Stimulated activated naive CD8-positive, alpha-beta T cell treated with anti-CD3 and anti-CD28 coated beads, Interleukin-15, Interleukin-2, amounts not matched to agents 100 U/mL and 50 U/mL, for 24 hours (primary cell): ENCODE measurements around the gene DOCK3.
"Not testable (repeated sequence)": the region's sequence is repeated elsewhere in the genome, so short reads cannot be mapped to it uniquely, and the experiment has no call there.

Experiments used
- ATAC-seq: fragments of 150-1000 bp; cut with Tn5 transposase; one replicate; pipeline ENCODE4 v1.10.0; 2021
- DNase-seq: peaks from one replicate; pipeline ENCODE4 v3.0.0; 2021

DOCK3 gene

GRCh38 chr3:51100536-51100851, 425.8 kb downstream of the DOCK3 start:
- DNase-seq (no peak), ATAC-seq (no peak)

- no peak for ATAC-seq
- no peak for DNase-seq
These were observed 427.7 kb downstream of the DOCK3 start for GRCh38 chr3:51102396-51102795.

- ATAC-seq (no peak), DNase-seq (no peak)
These were observed 431.6 kb downstream of the DOCK3 start for GRCh38 chr3:51106242-51106876.

- DNase-seq (no peak), ATAC-seq (no peak)
These were observed 435.9 kb downstream of the DOCK3 start for GRCh38 chr3:51110586-51110985.

- ATAC-seq (no peak), DNase-seq (no peak)
These were observed 448.2 kb downstream of the DOCK3 start for GRCh38 chr3:51122944-51123343.

- DNase-seq (no peak), ATAC-seq (no peak)
These were observed 448.8 kb downstream of the DOCK3 start for GRCh38 chr3:51123531-51123930.

- not testable (repeated sequence) for ATAC-seq, DNase-seq
These were observed 456.9 kb downstream of the DOCK3 start for GRCh38 chr3:51131607-51132006.

GRCh38 chr3:51137715-51138114, 463.0 kb downstream of the DOCK3 start:
- DNase-seq (no peak), ATAC-seq (no peak)

- ATAC-seq (no peak), DNase-seq (no peak)
These were observed 464.9 kb downstream of the DOCK3 start for GRCh38 chr3:51139616-51140015.

- DNase-seq: no peak
- ATAC-seq: no peak
These were observed 466.8 kb downstream of the DOCK3 start for GRCh38 chr3:51141573-51141972.

GRCh38 chr3:51145811-51146585, 471.3 kb downstream of the DOCK3 start:
- ATAC-seq (no peak), DNase-seq (no peak)

- ATAC-seq (no peak), DNase-seq (no peak)
These were observed 472.1 kb downstream of the DOCK3 start for GRCh38 chr3:51146781-51147180.

GRCh38 chr3:51156147-51156546, 481.4 kb downstream of the DOCK3 start:
- DNase-seq (no peak), ATAC-seq (no peak)

GRCh38 chr3:51163051-51163450, 488.3 kb downstream of the DOCK3 start:
- DNase-seq (no peak), ATAC-seq (no peak)

GRCh38 chr3:51173518-51174271, 499.0 kb downstream of the DOCK3 start:
- DNase-seq: no peak
- ATAC-seq: no peak

GRCh38 chr3:51176923-51177322, 502.2 kb downstream of the DOCK3 start:
- DNase-seq: no peak
- ATAC-seq: no peak

- not testable (repeated sequence) for DNase-seq, ATAC-seq
These were observed 511.7 kb downstream of the DOCK3 start for GRCh38 chr3:51186446-51186845.

- ATAC-seq (no peak), DNase-seq (no peak)
These were observed 515.5 kb downstream of the DOCK3 start for GRCh38 chr3:51190199-51190598.

- no peak for ATAC-seq
- DNase-seq: no peak
These were observed 516.1 kb downstream of the DOCK3 start for GRCh38 chr3:51190827-51191226.

GRCh38 chr3:51191768-51192167, 517.0 kb downstream of the DOCK3 start:
- no peak for DNase-seq
- no peak for ATAC-seq

GRCh38 chr3:51198477-51198876, 523.8 kb downstream of the DOCK3 start:
- ATAC-seq: no peak
- DNase-seq: no peak

- DNase-seq, ATAC-seq: not testable (repeated sequence)
These were observed 524.6 kb downstream of the DOCK3 start for GRCh38 chr3:51199296-51199695.

- no peak for ATAC-seq
- no peak for DNase-seq
These were observed 541.6 kb downstream of the DOCK3 start for GRCh38 chr3:51216291-51216690.
